K562 (cell line): ENCODE measurements around the gene LRRC1. TPM values are rescaled to one million over a fixed set of nuclear protein-coding genes. Genes with fewer than 3 reads are reported as not detected.

Experiments
- ATAC-seq: fragments of 200-7000 bp; cut with Tn5 transposase; 3 replicates; pipeline ENCODE4 v1.9.1; 2020; ENCODE audit warnings: moderate library complexity
- BruUV-seq: library from RNA; stranded (reverse); fragments of 400-500 nt; replicated peaks from 2 replicates; lab custom pipeline; 2021; lab: Mats Ljungman, UMichigan
- CTCF ChIA-PET: fragments of 300-600 bp; formaldehyde crosslinking; extraction: SDS; loops from one replicate; lab custom pipeline; 2021; ENCODE audit warnings: low intra/inter-chr PET ratio; lab: Yijun Ruan, JAX
- POLR2A ChIA-PET: fragments of 300-600, 350-650 bp; sonication (Branson Sonifier 250); formaldehyde crosslinking; extraction: SDS; loops from one replicate; lab custom pipeline; 2021; ENCODE audit warnings: antibody characterized with exemption, inconsistent platforms; lab: Yijun Ruan, JAX
- DNase-seq, 4 experiments: peaks; one replicate each; pipeline versions ENCODE4 v3.0.0 to v3.0.0-alpha.2; 2011 to 2018; ENCODE audit warnings: low spot score in 3 of 4, mixed read lengths in 3 of 4; ENCODE audit errors: extremely low read depth in 1 of 4
- FAIRE-seq: peaks from 2 replicates; lab custom pipeline; 2011; peaks lifted over from hg19 to GRCh38; lab: Jason Lieb, UNC
- H2AFZ ChIP-seq: 2 replicates; pipeline ENCODE4 v1.6.0; 2011; ENCODE audit warnings: low read depth, low read length, control low read depth, inconsistent platforms
- H3K27ac ChIP-seq: fragments of 200-600 bp; 3 replicates; pipeline ENCODE4 v1.8.0; 2011; ENCODE audit warnings: low read depth, mild to moderate bottlenecking, control low read depth, inconsistent platforms, low read length, moderate library complexity, mixed read lengths; ENCODE audit errors: extremely low read depth
- H3K27me3 ChIP-seq, 2 experiments: fragments of 300-600 bp in 1 of 2; 2 replicates in 1 of 2; 3 replicates in 1 of 2; pipeline versions ENCODE4 v1.6.0 to v1.8.0; 2011; ENCODE audit warnings: inconsistent platforms in 2 of 2, low read length in 2 of 2, mild to moderate bottlenecking in 1 of 2, mixed read lengths in 1 of 2, moderate library complexity in 1 of 2; ENCODE audit not compliant: control insufficient read depth in 2 of 2, insufficient read depth in 2 of 2
- H3K36me3 ChIP-seq: fragments of 300-600 bp; 3 replicates; pipeline ENCODE4 v1.8.0; 2011; ENCODE audit warnings: mild to moderate bottlenecking, low read length, inconsistent platforms; ENCODE audit not compliant: control insufficient read depth, insufficient read depth
- H3K4me1 ChIP-seq, 2 experiments: fragments of 200-600 bp in 1 of 2; replicated peaks in 1 of 2; 2 replicates in 1 of 2; 3 replicates in 1 of 2; pipeline versions ENCODE4 v1.5.1 to v1.8.0; 2011; ENCODE audit warnings: inconsistent platforms in 2 of 2, low read length in 2 of 2, mild to moderate bottlenecking in 1 of 2, mixed read lengths in 1 of 2, moderate library complexity in 1 of 2; ENCODE audit not compliant: control insufficient read depth in 2 of 2, insufficient read depth in 2 of 2
- H3K4me2 ChIP-seq: 2 replicates; pipeline ENCODE4 v1.6.1; 2011; ENCODE audit warnings: low read length, control low read depth, inconsistent platforms, mixed read lengths; ENCODE audit not compliant: insufficient read depth
- H3K4me3 ChIP-seq: fragments of 200-600 bp; sonication (generic), shearing (Covaris generic); 2 replicates; pipeline ENCODE4 v1.5.1; 2016; ENCODE audit warnings: control low read depth, inconsistent platforms
- H3K79me2 ChIP-seq: fragments of 200-600 bp; 3 replicates; pipeline ENCODE4 v1.8.0; 2011; ENCODE audit warnings: low read length, inconsistent platforms; ENCODE audit not compliant: control insufficient read depth, insufficient read depth
- H3K9ac ChIP-seq, 2 experiments: 2 replicates each; pipeline versions ENCODE4 v1.6.0 to v1.6.1; 2011; ENCODE audit warnings: low read depth in 2 of 2, low read length in 2 of 2, control low read depth in 1 of 2, inconsistent platforms in 1 of 2, mild to moderate bottlenecking in 1 of 2, mixed read lengths in 1 of 2; ENCODE audit not compliant: insufficient read depth in 1 of 2
- H3K9me1 ChIP-seq: one replicate; pipeline ENCODE4 v1.6.0; 2011; ENCODE audit warnings: inconsistent platforms, mild to moderate bottlenecking, low read length, moderate library complexity; ENCODE audit not compliant: control insufficient read depth, insufficient read depth
- H3K9me3 ChIP-seq: replicated peaks from 2 replicates; pipeline ENCODE4 v1.5.1; 2011; ENCODE audit warnings: low read depth, low read length, inconsistent platforms; ENCODE audit not compliant: control insufficient read depth, insufficient read depth
- H4K20me1 ChIP-seq: replicated peaks from 2 replicates; pipeline ENCODE4 v1.6.1; 2011; ENCODE audit warnings: low read length, inconsistent platforms, mixed read lengths; ENCODE audit not compliant: control insufficient read depth, insufficient read depth
- ATF7 ChIP-seq: fragments of 450-650 bp; IDR thresholded peaks from 2 replicates; pipeline ENCODE4 v1.7.1; 2014; ENCODE audit warnings: mild to moderate bottlenecking, moderate library complexity
- ETS2 ChIP-seq: IDR thresholded peaks from 2 replicates; pipeline ENCODE4 v1.6.1; 2016; ENCODE audit warnings: borderline replicate concordance, missing genetic modification characterization, mild to moderate bottlenecking, moderate library complexity, missing compliant biosample characterization; ENCODE audit not compliant: poor library complexity, severe bottlenecking
- WGBS: fragments of 100-300 bp; shearing (Covaris generic); methylation state at CpG from one replicate; pipeline ENCODE4 v1.1.6; 2016; ENCODE audit warnings: low coverage, mixed read lengths; ENCODE audit not compliant: insufficient coverage; ENCODE audit errors: missing lambda C conversion rate; 5-methylcytosine and 5-hydroxymethylcytosine counted together
- in situ Hi-C: fragments of 300-500 bp; cut with MboI; formaldehyde crosslinking; loops from 4 replicates; pipeline ENCODE4 v1.15.0; 2018; ENCODE audit warnings: inconsistent platforms, mixed read lengths
- intact Hi-C: fragments of 100-400 bp; cut with micrococcal nuclease; formaldehyde crosslinking; loops from 2 replicates; pipeline ENCODE4 v1.14.2; 2022
- polyA plus RNA-seq, 8 experiments: library from polyadenylated mRNA; depleted of rRNA in 4 of 8; stranded (reverse) in 5 of 8; unstranded in 3 of 8; fragments of >200 nt; fragmentation: Nextera tagmentation in 2 of 8; fragmentation: Illumina TruSeq in 1 of 8; extraction: Ambion mirVana in 2 of 8; extraction: Trizol in 1 of 8; gene quantifications; 2 replicates each; pipeline versions ENCODE4 v1.2.1 to v1.2.3, GENCODE V29; 2011 to 2014; ENCODE audit warnings: inconsistent platforms in 1 of 8, missing spikeins in 1 of 8
- total RNA-seq, 7 experiments: library from RNA; depleted of rRNA in 6 of 7; stranded (reverse); fragments of >200 nt in 6 of 7; fragmentation: Illumina TruSeq in 2 of 7; extraction: Trizol in 2 of 7; gene quantifications; 2 replicates each; pipeline versions ENCODE4 v1.2.1 to v1.2.3, GENCODE V29; 2011 to 2021; ENCODE audit warnings: low replicate concordance in 1 of 7
- TF ChIP-seq, protein P1 (sequence below): sonication (generic); formaldehyde crosslinking; IDR thresholded peaks from 2 replicates; pipeline ENCODE4 v1.8.0; 2022; ENCODE audit warnings: missing genetic modification reagents, mild to moderate bottlenecking, borderline replicate concordance

Gene LRRC1
- total and polyA plus RNA-seq, 9 of the 15 experiments (the other 6 are each of a cell fraction or from before 2014, with no cell fraction given), result not detected

GRCh38 chr6:53814353-53814752 lies 19.5 kb downstream of the LRRC1 start:
- H3K27ac ChIP-seq, result no peak overlapping the region
- ATAC-seq (no peak), DNase-seq (no peak), FAIRE-seq (no peak)
- no peaks in the 10 kb centered on the region for H3K79me2 ChIP-seq
- no peak overlapping the region for H3K4me2 ChIP-seq
- CTCF ChIA-PET, result no interaction called here
- no peak overlapping the region for H2AFZ ChIP-seq
- in situ Hi-C loops (no loop called here), intact Hi-C loops (no loop called here)
- no peaks in the 10 kb centered on the region for H3K36me3 ChIP-seq
- no peak overlapping the region for H3K4me3 ChIP-seq
- H3K9ac ChIP-seq, result no peak overlapping the region
- TF ChIP-seq ETS2 (tag) (no peak), ATF7 (no peak)
- TF ChIP-seq, protein P1, sequence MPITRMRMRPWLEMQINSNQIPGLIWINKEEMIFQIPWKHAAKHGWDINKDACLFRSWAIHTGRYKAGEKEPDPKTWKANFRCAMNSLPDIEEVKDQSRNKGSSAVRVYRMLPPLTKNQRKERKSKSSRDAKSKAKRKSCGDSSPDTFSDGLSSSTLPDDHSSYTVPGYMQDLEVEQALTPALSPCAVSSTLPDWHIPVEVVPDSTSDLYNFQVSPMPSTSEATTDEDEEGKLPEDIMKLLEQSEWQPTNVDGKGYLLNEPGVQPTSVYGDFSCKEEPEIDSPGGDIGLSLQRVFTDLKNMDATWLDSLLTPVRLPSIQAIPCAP (CRISPR knock-in tag), result no peak
- TF ChIP-seq, all 486 proteins: peak for 0
- BruUV-seq, result no TSS peak
- WGBS, result 0% methylated on average over 2 of the region's 2 CpGs
- POLR2A ChIA-PET, result no interaction called here
- Histone ChIP-seq H3K27me3 (no peaks in the 10 kb centered on the region), H3K9me1 (no peaks in the 10 kb centered on the region), H3K4me1 (no peaks in the 10 kb centered on the region), H4K20me1 (no peaks in the 10 kb centered on the region), H3K9me3 (no peaks in the 10 kb centered on the region; the same call in 1 of the 2 replicates)
